ENCODE measurements around the gene NLRP1.

DNA sequence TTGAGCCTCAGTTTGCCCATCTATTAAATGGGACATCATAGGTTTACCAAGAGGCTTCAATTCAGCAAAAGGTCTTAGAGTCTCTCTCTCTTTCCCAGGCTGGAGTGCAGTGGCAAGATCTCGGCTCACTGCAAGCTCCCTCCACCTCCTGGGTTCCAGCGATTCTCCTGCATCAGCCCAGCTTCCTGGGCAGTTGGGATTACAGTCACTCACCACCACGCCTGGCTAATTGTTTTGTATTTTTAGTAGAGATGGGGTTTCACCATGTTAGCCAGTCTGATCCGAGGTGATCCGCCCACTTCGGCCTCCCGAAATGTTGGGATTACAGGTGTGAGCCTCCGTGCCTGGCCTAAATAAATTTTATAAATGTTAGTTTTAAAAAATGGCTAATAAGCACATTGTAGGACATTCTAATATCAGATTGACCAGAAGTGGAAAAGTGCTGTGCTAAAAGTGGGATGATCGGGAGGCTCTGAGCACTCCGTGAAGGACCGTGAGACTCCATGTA lies 1.0 kb upstream of the NLRP1 start:
- TF ChIP-seq POLR2AphosphoS5 (IDR thresholded peaks at IDR 0.05; ENCODE audit: borderline replicate concordance, low read depth, low read length), result no peak
- TF ChIP-seq EZH2 (IDR thresholded peaks at IDR 0.05), result no peak
- TF ChIP-seq FOXP2 (optimal IDR thresholded peaks at IDR 0.05; ENCODE audit: control extremely low read depth, extremely low read length, insufficient read depth), result no peak
